Trophoblast cell (in vitro differentiated cells and primary cell): ENCODE results near the gene CRAMP1.

Experiments
- DNase-seq, 2 donors: peaks; one replicate each; pipeline ENCODE4 v3.0.0-alpha.2; 2016
- H2AFZ ChIP-seq: 2 replicates; pipeline ENCODE4 v1.6.1; 2013; ENCODE audit warnings: low read length, moderate library complexity, mild to moderate bottlenecking; ENCODE audit not compliant: insufficient read depth, poor library complexity
- H2AK5ac ChIP-seq: 2 replicates; pipeline ENCODE4 v1.6.1; 2013; ENCODE audit warnings: mild to moderate bottlenecking, low read length
- H2BK120ac ChIP-seq: 2 replicates; pipeline ENCODE4 v1.6.1; 2013; ENCODE audit warnings: low read length, mild to moderate bottlenecking, moderate library complexity; ENCODE audit not compliant: insufficient read depth, poor library complexity
- H2BK12ac ChIP-seq: 2 replicates; pipeline ENCODE4 v1.6.1; 2013; ENCODE audit warnings: mild to moderate bottlenecking, low read length, moderate library complexity
- H2BK5ac ChIP-seq: 2 replicates; pipeline ENCODE4 v1.6.1; 2013; ENCODE audit warnings: low read length, low read depth, moderate library complexity, mild to moderate bottlenecking; ENCODE audit not compliant: poor library complexity
- H3K14ac ChIP-seq: 2 replicates; pipeline ENCODE4 v1.6.1; 2013; ENCODE audit warnings: mild to moderate bottlenecking, low read length
- H3K18ac ChIP-seq: 2 replicates; pipeline ENCODE4 v1.6.1; 2013; ENCODE audit warnings: mild to moderate bottlenecking, low read length
- H3K23ac ChIP-seq: 2 replicates; pipeline ENCODE4 v1.6.1; 2013; ENCODE audit warnings: low read length
- H3K27ac ChIP-seq: 2 replicates; pipeline ENCODE4 v1.5.1; 2013; ENCODE audit warnings: low read depth, mild to moderate bottlenecking, inconsistent platforms, low read length, moderate library complexity
- H3K27me3 ChIP-seq: 2 replicates; pipeline ENCODE4 v1.6.1; 2013; ENCODE audit warnings: inconsistent platforms, mild to moderate bottlenecking, low read length, moderate library complexity; ENCODE audit not compliant: insufficient read depth
- H3K36me3 ChIP-seq, 2 experiments: 1 replicate in 1 of 2; 2 replicates in 1 of 2; pipeline ENCODE4 v1.6.1; 2013; ENCODE audit warnings: low read length in 2 of 2, mild to moderate bottlenecking in 2 of 2, moderate library complexity in 1 of 2; ENCODE audit not compliant: insufficient read depth in 2 of 2, control insufficient read depth in 1 of 2
- H3K4ac ChIP-seq: 2 replicates; pipeline ENCODE4 v1.6.1; 2013; ENCODE audit warnings: low read depth, mild to moderate bottlenecking, low read length, moderate library complexity
- H3K4me1 ChIP-seq, 2 experiments: 1 replicate in 1 of 2; 2 replicates in 1 of 2; pipeline ENCODE4 v1.6.1; 2013; ENCODE audit warnings: low read length in 2 of 2, mild to moderate bottlenecking in 2 of 2, moderate library complexity in 1 of 2; ENCODE audit not compliant: insufficient read depth in 2 of 2, control insufficient read depth in 1 of 2
- H3K4me2 ChIP-seq: 2 replicates; pipeline ENCODE4 v1.6.1; 2013; ENCODE audit warnings: inconsistent platforms, mild to moderate bottlenecking, low read length, moderate library complexity
- H3K4me3 ChIP-seq: 2 replicates; pipeline ENCODE4 v1.5.1; 2013; ENCODE audit warnings: mild to moderate bottlenecking, low read depth, low read length, inconsistent platforms
- H3K79me1 ChIP-seq: one replicate; pipeline ENCODE4 v1.6.1; 2013; ENCODE audit warnings: low read length
- H3K79me2 ChIP-seq: 2 replicates; pipeline ENCODE4 v1.6.1; 2013; ENCODE audit warnings: low read length, mild to moderate bottlenecking; ENCODE audit not compliant: control insufficient read depth, insufficient read depth, poor library complexity
- H3K9ac ChIP-seq: 2 replicates; pipeline ENCODE4 v1.6.1; 2013; ENCODE audit warnings: mild to moderate bottlenecking, low read length
- H3K9me3 ChIP-seq: 2 replicates; pipeline ENCODE4 v1.6.1; 2013; ENCODE audit warnings: low read depth, mild to moderate bottlenecking, control low read depth, inconsistent platforms, low read length; ENCODE audit not compliant: insufficient read depth
- H4K12ac ChIP-seq: 2 replicates; pipeline ENCODE4 v1.6.1; 2013; ENCODE audit warnings: low read depth, mild to moderate bottlenecking, low read length, moderate library complexity
- H4K8ac ChIP-seq: 2 replicates; pipeline ENCODE4 v1.6.1; 2013; ENCODE audit warnings: low read depth, mild to moderate bottlenecking, low read length, moderate library complexity
- H4K91ac ChIP-seq: one replicate; pipeline ENCODE4 v1.6.1; 2013; ENCODE audit warnings: low read depth, mild to moderate bottlenecking, low read length, moderate library complexity
- WGBS: extraction: QIAGEN DNeasy Blood & Tissue Kit; methylation state at CpG from one replicate; pipeline ENCODE4 v1.1.7; 2013; ENCODE audit warnings: missing lambda C conversion rate; ENCODE audit not compliant: insufficient read length, insufficient coverage; ENCODE audit errors: extremely low coverage; 5-methylcytosine and 5-hydroxymethylcytosine counted together

Gene CRAMP1

GRCh38 chr16:1581804-1582203 is 30.4 kb upstream of the CRAMP1 start:
- Histone ChIP-seq H3K4me1 (no peaks in the 10 kb centered on the region), H2BK5ac (no peak overlapping the region), H3K4me2 (no peak overlapping the region), H3K79me2 (no peaks in the 10 kb centered on the region), H3K9me3 (peaks cover 5% of the 10 kb centered on the region), H3K27ac (no peak overlapping the region), H3K18ac (no peak overlapping the region), H3K27me3 (no peaks in the 10 kb centered on the region), H2BK12ac (no peak overlapping the region), H3K36me3 (peaks cover 28 to 36% of the 10 kb centered on the region in 2 experiments), H3K79me1 (no peaks in the 10 kb centered on the region), H3K9ac (no peak overlapping the region), H4K8ac (no peak overlapping the region), H3K23ac (no peak overlapping the region), H3K14ac (no peak overlapping the region), H4K12ac (no peak overlapping the region), H2BK120ac (no peak overlapping the region), H3K4me3 (no peak overlapping the region), H2AK5ac (no peak overlapping the region), H3K4ac (no peak overlapping the region), H2AFZ (no peak overlapping the region), H4K91ac (no peak overlapping the region)
- WGBS: no CpG with 5 or more reads among the region's 9 CpGs
- DNase-seq: no peak

GRCh38 chr16:1583180-1583579 is 29.0 kb upstream of the CRAMP1 start:
- Histone ChIP-seq H3K4me1 (no peaks in the 10 kb centered on the region), H3K79me2 (no peaks in the 10 kb centered on the region), H3K79me1 (no peaks in the 10 kb centered on the region), H3K23ac (no peak overlapping the region), H3K14ac (no peak overlapping the region), H4K12ac (no peak overlapping the region), H2AFZ (no peak overlapping the region), H3K27ac (no peak overlapping the region), H2BK120ac (no peak overlapping the region), H3K4me2 (no peak overlapping the region), H3K4ac (no peak overlapping the region), H4K91ac (no peak overlapping the region), H3K4me3 (no peak overlapping the region), H3K9ac (no peak overlapping the region), H3K18ac (no peak overlapping the region), H2BK12ac (no peak overlapping the region), H2AK5ac (no peak overlapping the region), H3K36me3 (peaks cover 24 to 36% of the 10 kb centered on the region in 2 experiments), H3K27me3 (no peaks in the 10 kb centered on the region), H2BK5ac (no peak overlapping the region), H3K9me3 (peaks cover 5% of the 10 kb centered on the region), H4K8ac (no peak overlapping the region)
- DNase-seq: no peak
- no CpG with 5 or more reads among the region's 15 CpGs for WGBS

GRCh38 chr16:1584926-1585484 is 27.2 kb upstream of the CRAMP1 start:
- peaks cover 5% of the 10 kb centered on the region for H3K9me3 ChIP-seq
- no CpG with 5 or more reads among the region's 8 CpGs for WGBS
- H3K18ac ChIP-seq: no peak overlapping the region
- no peak overlapping the region for H4K8ac ChIP-seq
- H3K9ac ChIP-seq: no peak overlapping the region
- no peak overlapping the region for H4K12ac ChIP-seq
- no peak overlapping the region for H3K14ac ChIP-seq
- H3K23ac ChIP-seq: no peak overlapping the region
- no peak overlapping the region for H2BK12ac ChIP-seq
- H4K91ac ChIP-seq: no peak overlapping the region
- no peak overlapping the region for H2BK5ac ChIP-seq
- no peak overlapping the region for H3K4ac ChIP-seq
- H3K27ac ChIP-seq: no peak overlapping the region
- no peaks in the 10 kb centered on the region for H3K4me1 ChIP-seq
- no peaks in the 10 kb centered on the region for H3K27me3 ChIP-seq
- no peak overlapping the region for H3K4me2 ChIP-seq
- DNase-seq: no peak
- H3K79me2 ChIP-seq: no peaks in the 10 kb centered on the region
- no peak overlapping the region for H2BK120ac ChIP-seq
- peaks cover 27 to 48% of the 10 kb centered on the region in 2 experiments for H3K36me3 ChIP-seq
- no peak overlapping the region for H2AFZ ChIP-seq
- H3K79me1 ChIP-seq: no peaks in the 10 kb centered on the region
- H2AK5ac ChIP-seq: no peak overlapping the region
- no peak overlapping the region for H3K4me3 ChIP-seq

GRCh38 chr16:1590366-1590765 is 21.8 kb upstream of the CRAMP1 start:
- Histone ChIP-seq H2AK5ac (no peak overlapping the region), H3K9ac (no peak overlapping the region), H4K91ac (no peak overlapping the region), H3K27me3 (no peaks in the 10 kb centered on the region), H3K18ac (no peak overlapping the region), H3K9me3 (peaks cover 3% of the 10 kb centered on the region), H2BK12ac (no peak overlapping the region), H3K23ac (no peak overlapping the region), H2BK5ac (no peak overlapping the region), H3K4me3 (no peak overlapping the region), H3K36me3 (peaks cover 13 to 26% of the 10 kb centered on the region in 2 experiments), H3K27ac (no peak overlapping the region), H4K8ac (no peak overlapping the region), H3K4me1 (no peaks in the 10 kb centered on the region), H3K79me1 (no peaks in the 10 kb centered on the region), H3K79me2 (no peaks in the 10 kb centered on the region), H3K4ac (no peak overlapping the region), H2BK120ac (no peak overlapping the region), H3K14ac (no peak overlapping the region), H2AFZ (no peak overlapping the region), H3K4me2 (no peak overlapping the region), H4K12ac (no peak overlapping the region)
- DNase-seq: no peak
- WGBS: no CpG with 5 or more reads among the region's 6 CpGs
